HepG2 (cell line): ENCODE measurements around the gene TTLL7. TPM values are rescaled to one million over a fixed set of nuclear protein-coding genes. Genes with fewer than 3 reads are reported as not detected.
A peak's percentile ranks its signal among the peaks of the same experiment; 100 is the strongest.

Experiments used
- ATAC-seq: fragments of 200-7000 bp; cut with Tn5 transposase; 3 replicates; pipeline ENCODE4 v1.9.1; 2020; ENCODE audit warnings: mild to moderate bottlenecking, moderate library complexity
- BruUV-seq: library from RNA; stranded (reverse); fragments of 400-500 nt; replicated peaks from 2 replicates; lab custom pipeline; 2021; lab: Mats Ljungman, UMichigan
- CTCF ChIA-PET: fragments of 300-600 bp; formaldehyde crosslinking; extraction: SDS; loops from one replicate; lab custom pipeline; 2021; ENCODE audit warnings: low total read pairs, inconsistent platforms, low intra/inter-chr PET ratio; lab: Yijun Ruan, JAX
- POLR2A ChIA-PET: fragments of 350-600 bp; sonication (Branson Sonifier 250); formaldehyde crosslinking; loops from one replicate; lab custom pipeline; 2020; ENCODE audit warnings: antibody characterized with exemption, inconsistent platforms; lab: Yijun Ruan, JAX
- DNase-seq: peaks from one replicate; pipeline ENCODE4 v3.0.0-alpha.2; 2015; ENCODE audit warnings: low spot score
- FAIRE-seq: peaks from 3 replicates; lab custom pipeline; 2011; peaks lifted over from hg19 to GRCh38; lab: Jason Lieb, UNC
- H2AFZ ChIP-seq: one replicate; pipeline ENCODE4 v1.6.1; 2011; ENCODE audit warnings: low read length, inconsistent platforms
- H3K27ac ChIP-seq: fragments of 300-600 bp; 3 replicates; pipeline ENCODE4 v1.8.0; 2011; ENCODE audit warnings: mixed run types, mild to moderate bottlenecking, mixed read lengths, low read length, inconsistent platforms; ENCODE audit not compliant: insufficient read depth; ENCODE audit errors: extremely low read length
- H3K27me3 ChIP-seq, 2 experiments: fragments of 200-600 bp in 1 of 2; 2 replicates in 1 of 2; 3 replicates in 1 of 2; pipeline versions ENCODE4 v1.6.0 to v1.8.0; 2011; ENCODE audit warnings: low read length in 2 of 2, mild to moderate bottlenecking in 2 of 2, moderate library complexity in 2 of 2, inconsistent platforms in 1 of 2; ENCODE audit not compliant: insufficient read depth in 2 of 2, control insufficient read depth in 1 of 2
- H3K36me3 ChIP-seq, 2 experiments: fragments of 200-600 bp in 1 of 2; replicated peaks in 1 of 2; 2 replicates in 1 of 2; 3 replicates in 1 of 2; pipeline versions ENCODE4 v1.5.1 to v1.8.0; 2011; ENCODE audit warnings: low read length in 2 of 2, inconsistent platforms in 1 of 2; ENCODE audit not compliant: insufficient read depth in 2 of 2, control insufficient read depth in 1 of 2
- H3K4me1 ChIP-seq: 2 replicates; pipeline ENCODE4 v1.5.1; 2012; ENCODE audit warnings: low read length, inconsistent platforms; ENCODE audit not compliant: insufficient read depth
- H3K4me2 ChIP-seq: 2 replicates; pipeline ENCODE4 v1.6.0; 2011; ENCODE audit warnings: low read depth, low read length, inconsistent platforms
- H3K4me3 ChIP-seq, 3 experiments: fragments of 200-600 bp in 1 of 3; sonication (generic), shearing (Covaris generic) in 1 of 3; replicated peaks in 1 of 3; 2 replicates each; pipeline ENCODE4 v1.5.1; 2011 to 2016; ENCODE audit warnings: low read length in 3 of 3, inconsistent platforms in 2 of 3, low read depth in 2 of 3, mild to moderate bottlenecking in 2 of 3, control low read depth in 1 of 3, mixed read lengths in 1 of 3; ENCODE audit not compliant: insufficient read depth in 1 of 3
- H3K79me2 ChIP-seq: one replicate; pipeline ENCODE4 v1.6.1; 2011; ENCODE audit warnings: low read length, inconsistent platforms; ENCODE audit not compliant: insufficient read depth
- H3K9ac ChIP-seq: 2 replicates; pipeline ENCODE4 v1.6.0; 2011; ENCODE audit warnings: mild to moderate bottlenecking, low read depth, low read length, inconsistent platforms; ENCODE audit not compliant: insufficient read depth
- H3K9me3 ChIP-seq: 2 replicates; pipeline ENCODE4 v1.5.1; 2012; ENCODE audit warnings: mild to moderate bottlenecking, low read length
- H4K20me1 ChIP-seq: 2 replicates; pipeline ENCODE4 v1.6.0; 2011; ENCODE audit warnings: inconsistent platforms, mild to moderate bottlenecking, low read length, moderate library complexity; ENCODE audit not compliant: insufficient read depth
- ATF7 ChIP-seq, 2 experiments: fragments of 450-650 bp in 1 of 2; sonication (generic) in 1 of 2; formaldehyde crosslinking in 1 of 2; IDR thresholded peaks; 2 replicates each; pipeline versions ENCODE4 v1.4.0 to v1.6.1; 2016 to 2020; ENCODE audit warnings: antibody characterized with exemption in 1 of 2, mild to moderate bottlenecking in 1 of 2, missing genetic modification reagents in 1 of 2
- CREB1 ChIP-seq, 2 experiments: fragments of 450-650 bp in 1 of 2; IDR thresholded peaks; 2 replicates each; pipeline ENCODE4 v1.6.1; 2016 to 2017; ENCODE audit warnings: control low read depth in 1 of 2, mild to moderate bottlenecking in 1 of 2, missing compliant biosample characterization in 1 of 2, missing genetic modification characterization in 1 of 2
- MIER2 ChIP-seq: IDR thresholded peaks from 2 replicates; pipeline ENCODE4 v1.6.1; 2016; ENCODE audit warnings: missing biosample characterization, missing genetic modification reagents
- NFE2 ChIP-seq: sonication (generic); formaldehyde crosslinking; IDR thresholded peaks from 2 replicates; pipeline ENCODE4 v1.4.0; 2020; ENCODE audit warnings: missing genetic modification reagents
- ZBTB46 ChIP-seq: sonication (generic); formaldehyde crosslinking; IDR thresholded peaks from 2 replicates; pipeline ENCODE4 v1.4.0; 2020; ENCODE audit warnings: mild to moderate bottlenecking, missing genetic modification reagents, borderline replicate concordance
- WGBS: methylation state at CpG from one replicate; pipeline ENCODE4 v1.1.6; 2017; ENCODE audit warnings: low lambda C conversion rate; 5-methylcytosine and 5-hydroxymethylcytosine counted together
- in situ Hi-C: cut with HindIII; loops from 2 replicates; pipeline ENCODE4 v1.10.0; 2017; ENCODE audit warnings: low pct_unique_long_range_greater_than_20kb; ENCODE audit not compliant: extremely low pct_ligation_motif_present
- intact Hi-C: fragments of 100-400 bp; cut with micrococcal nuclease; formaldehyde crosslinking; loops from one replicate; pipeline ENCODE4 v1.10.0; 2022; ENCODE audit not compliant: unreplicated experiment
- polyA plus RNA-seq, 8 experiments: library from polyadenylated mRNA; depleted of rRNA in 3 of 8; stranded (reverse) in 7 of 8; unstranded in 1 of 8; fragments of >200 nt; fragmentation: Illumina TruSeq in 4 of 8; extraction: Trizol in 4 of 8; gene quantifications; 2 replicates each; pipeline versions ENCODE4 v1.2.1 to v1.2.3, GENCODE V29; 2011 to 2016; ENCODE audit warnings: low read depth in 4 of 8, missing spikeins in 1 of 8, mixed read lengths in 1 of 8; ENCODE audit not compliant: insufficient read depth in 1 of 8
- total RNA-seq, 5 experiments: library from RNA; depleted of rRNA; stranded (reverse); fragments of >200 nt; fragmentation: Illumina TruSeq; extraction: Trizol; gene quantifications; 2 replicates each; pipeline ENCODE4 v1.2.3, GENCODE V29; 2016; ENCODE audit warnings: low read depth in 1 of 5

The TTLL7 gene
- total and polyA plus RNA-seq, 2 of the 13 experiments (the other 11 are each of a cell fraction or from before 2014, with no cell fraction given): 0.07 to 0.22 TPM

DNA sequence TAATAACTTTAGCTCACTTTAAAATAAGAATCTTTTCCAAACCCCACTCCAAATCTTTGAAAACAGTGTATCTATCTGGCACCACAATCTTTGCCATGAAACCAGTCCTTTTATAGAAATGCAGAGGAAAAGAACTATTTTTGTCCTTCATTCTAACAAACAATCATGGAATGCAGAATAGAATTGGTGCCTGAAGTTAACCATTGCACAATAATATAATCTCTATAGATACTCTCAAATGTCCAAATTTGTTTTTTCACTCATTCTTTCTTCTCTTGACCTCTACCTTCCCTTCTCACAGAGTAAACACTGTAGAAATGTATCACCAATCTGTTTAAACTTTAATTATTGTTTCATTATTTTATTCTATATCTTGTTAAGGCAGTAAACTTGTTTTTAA, 34.8 kb downstream of the TTLL7 start (continued):
- no peak for TF ChIP-seq MIER2 (CRISPR knock-in tag)
- TF ChIP-seq ZBTB46 (CRISPR knock-in tag): no peak

- in situ Hi-C loops: no loop called here
- Histone ChIP-seq H3K36me3 (no peaks in the 10 kb centered on the region), H3K27me3 (no peaks in the 10 kb centered on the region), H3K27ac (no peak overlapping the region), H3K9me3 (no peaks in the 10 kb centered on the region), H3K4me2 (no peak overlapping the region), H2AFZ (no peak overlapping the region)
- 5% methylated on average over 2 of the region's 2 CpGs for WGBS
- POLR2A ChIA-PET: no interaction called here
- TF ChIP-seq NFE2 (CRISPR knock-in tag) (no peak), CREB1 (IDR thresholded peaks at IDR 0.05) (peak; percentile 45; the same call in 1 of the 2 replicates), CREB1 (CRISPR knock-in tag; IDR thresholded peaks at IDR 0.05) (no peak), ATF7 (IDR thresholded peaks at IDR 0.05) (peak; percentile 73; the same call in 1 of the 2 replicates), ATF7 (CRISPR knock-in tag; IDR thresholded peaks at IDR 0.05) (no peak)
- TF ChIP-seq, all 625 proteins: peak for 2
- CTCF ChIA-PET: no interaction called here
- FAIRE-seq (no peak), ATAC-seq (no peak), DNase-seq (no peak)
- Histone ChIP-seq H3K79me2 (no peaks in the 10 kb centered on the region), H3K9ac (no peak overlapping the region), H3K4me1 (no peaks in the 10 kb centered on the region), H4K20me1 (no peaks in the 10 kb centered on the region), H3K4me3 (no peak overlapping the region)
- intact Hi-C loops: no loop called here
- no TSS peak for BruUV-seq
Observed at GRCh38 chr1:83961571-83962295, 37.2 kb downstream of the TTLL7 start.
